Measurements from ENCODE around the gene OR13C2.

The OR13C2 gene

GRCh38 chr9:104575456-104575855 is 30.0 kb downstream of the OR13C2 start:
- H3K4me3 ChIP-seq (ENCODE audit: low read depth, low read length), result no peak overlapping the region
- no peak for TF ChIP-seq CTCF (IDR thresholded peaks at IDR 0.05; ENCODE audit: borderline replicate concordance, insufficient read depth, low read depth, low read length)

GRCh38 chr9:104572612-104573011 is 32.8 kb downstream of the OR13C2 start:
- H3K4me3 ChIP-seq (ENCODE audit: low read depth, low read length), result no peak overlapping the region
- TF ChIP-seq CTCF (IDR thresholded peaks at IDR 0.05; ENCODE audit: borderline replicate concordance, insufficient read depth, low read depth, low read length), result no peak

GRCh38 chr9:104568868-104569267 is 36.6 kb downstream of the OR13C2 start, which contains the start of gene OR13C8:
TSS of gene OR13C8 (plus strand) at chr9:104569168. CDS start at chr9:104569168, 0 bp downstream.
- TF ChIP-seq CTCF (IDR thresholded peaks at IDR 0.05; ENCODE audit: borderline replicate concordance, insufficient read depth, low read depth, low read length), result no peak
- H3K4me3 ChIP-seq (ENCODE audit: low read depth, low read length), result no peak within 1 kb of the TSS

GRCh38 chr9:104564358-104564757 is 41.1 kb downstream of the OR13C2 start:
- no peak for TF ChIP-seq CTCF (IDR thresholded peaks at IDR 0.05; ENCODE audit: borderline replicate concordance, insufficient read depth, low read depth, low read length)
- no peak overlapping the region for H3K4me3 ChIP-seq (ENCODE audit: low read depth, low read length)

GRCh38 chr9:104556830-104557634 is 48.4 kb downstream of the OR13C2 start:
- no peak for TF ChIP-seq CTCF (IDR thresholded peaks at IDR 0.05; ENCODE audit: borderline replicate concordance, insufficient read depth, low read depth, low read length)
- H3K4me3 ChIP-seq (ENCODE audit: low read depth, low read length), result no peak overlapping the region

GRCh38 chr9:104555521-104555920 is 49.9 kb downstream of the OR13C2 start:
- TF ChIP-seq CTCF (IDR thresholded peaks at IDR 0.05; ENCODE audit: borderline replicate concordance, insufficient read depth, low read depth, low read length), result no peak
- H3K4me3 ChIP-seq (ENCODE audit: low read depth, low read length), result no peak overlapping the region
